Cardiac fibroblast (primary cell): ENCODE measurements around the gene ASF1B.
A peak's percentile ranks its signal among the peaks of the same experiment; 100 is the strongest.

Experiments used
- DNase-seq, 2 donors: peaks; one replicate each; pipeline versions ENCODE4 v3.0.0 to v3.0.0-alpha.2; 2010; ENCODE audit warnings: low read depth in 2 of 2
- H3K4me3 ChIP-seq, 2 donors: replicated peaks in 1 of 2; 1 replicate in 1 of 2; 2 replicates in 1 of 2; pipeline ENCODE4 v1.5.1; 2011; ENCODE audit warnings: low read depth in 2 of 2, low read length in 2 of 2, mild to moderate bottlenecking in 2 of 2, moderate library complexity in 1 of 2
- TF ChIP-seq, protein P1 (sequence below): IDR thresholded peaks from one replicate; pipeline ENCODE4 v1.5.1; 2011; ENCODE audit warnings: low read depth, mild to moderate bottlenecking, low read length, inconsistent platforms

The ASF1B gene

GRCh38 chr19:14093117-14093823 lies 43.1 kb downstream of the ASF1B start:
- TF ChIP-seq, protein P1, sequence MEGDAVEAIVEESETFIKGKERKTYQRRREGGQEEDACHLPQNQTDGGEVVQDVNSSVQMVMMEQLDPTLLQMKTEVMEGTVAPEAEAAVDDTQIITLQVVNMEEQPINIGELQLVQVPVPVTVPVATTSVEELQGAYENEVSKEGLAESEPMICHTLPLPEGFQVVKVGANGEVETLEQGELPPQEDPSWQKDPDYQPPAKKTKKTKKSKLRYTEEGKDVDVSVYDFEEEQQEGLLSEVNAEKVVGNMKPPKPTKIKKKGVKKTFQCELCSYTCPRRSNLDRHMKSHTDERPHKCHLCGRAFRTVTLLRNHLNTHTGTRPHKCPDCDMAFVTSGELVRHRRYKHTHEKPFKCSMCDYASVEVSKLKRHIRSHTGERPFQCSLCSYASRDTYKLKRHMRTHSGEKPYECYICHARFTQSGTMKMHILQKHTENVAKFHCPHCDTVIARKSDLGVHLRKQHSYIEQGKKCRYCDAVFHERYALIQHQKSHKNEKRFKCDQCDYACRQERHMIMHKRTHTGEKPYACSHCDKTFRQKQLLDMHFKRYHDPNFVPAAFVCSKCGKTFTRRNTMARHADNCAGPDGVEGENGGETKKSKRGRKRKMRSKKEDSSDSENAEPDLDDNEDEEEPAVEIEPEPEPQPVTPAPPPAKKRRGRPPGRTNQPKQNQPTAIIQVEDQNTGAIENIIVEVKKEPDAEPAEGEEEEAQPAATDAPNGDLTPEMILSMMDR, result no peak
- H3K4me3 ChIP-seq, result no peak overlapping the region
- DNase-seq, result no peak

GRCh38 chr19:14091813-14092462 lies 44.5 kb downstream of the ASF1B start:
- no peak for DNase-seq
- H3K4me3 ChIP-seq, result peak overlapping the region; percentile 68 to 79
- TF ChIP-seq, protein P1, result no peak

DNA sequence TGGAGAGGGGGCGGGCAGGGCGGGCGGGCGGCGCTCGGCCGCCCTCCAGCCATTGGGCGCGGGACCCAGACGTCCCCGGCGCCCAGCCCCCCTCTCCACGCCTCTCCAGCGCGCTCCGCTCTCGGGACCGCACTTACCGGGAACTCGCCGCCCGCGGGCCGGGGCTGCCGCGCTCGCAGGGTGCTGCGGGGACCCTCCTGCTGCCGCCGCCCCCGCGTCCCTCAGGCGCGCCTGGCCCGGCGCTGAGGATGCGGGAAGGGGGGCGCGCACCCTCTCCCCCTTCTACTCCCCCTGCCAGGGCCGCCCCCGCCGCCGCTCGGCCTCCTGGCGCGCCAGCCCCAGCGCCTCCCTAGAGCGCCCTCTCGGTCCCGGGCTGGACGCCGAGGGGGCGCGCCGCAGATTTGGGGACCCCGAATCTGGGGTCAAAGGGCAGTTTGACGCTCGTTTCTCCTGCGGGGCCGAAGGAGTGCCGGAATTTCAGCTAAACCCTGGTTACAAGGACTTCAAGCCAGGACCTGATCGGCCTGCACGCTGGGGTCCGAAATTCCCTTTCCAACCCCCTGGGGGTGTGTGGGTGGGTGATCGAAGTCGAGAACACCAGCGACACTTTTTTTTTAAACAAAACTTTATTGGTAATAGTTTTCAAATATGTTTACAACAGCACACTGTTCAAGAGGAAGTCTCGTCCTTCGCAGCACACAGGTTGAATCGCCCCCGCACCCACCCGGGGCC lies 45.1 kb downstream of the ASF1B start:
- peak; percentile 64 to 71 for DNase-seq
- H3K4me3 ChIP-seq, result peak overlapping the region; percentile 68 to 79
- TF ChIP-seq, protein P1, result peak; percentile 15

DNA sequence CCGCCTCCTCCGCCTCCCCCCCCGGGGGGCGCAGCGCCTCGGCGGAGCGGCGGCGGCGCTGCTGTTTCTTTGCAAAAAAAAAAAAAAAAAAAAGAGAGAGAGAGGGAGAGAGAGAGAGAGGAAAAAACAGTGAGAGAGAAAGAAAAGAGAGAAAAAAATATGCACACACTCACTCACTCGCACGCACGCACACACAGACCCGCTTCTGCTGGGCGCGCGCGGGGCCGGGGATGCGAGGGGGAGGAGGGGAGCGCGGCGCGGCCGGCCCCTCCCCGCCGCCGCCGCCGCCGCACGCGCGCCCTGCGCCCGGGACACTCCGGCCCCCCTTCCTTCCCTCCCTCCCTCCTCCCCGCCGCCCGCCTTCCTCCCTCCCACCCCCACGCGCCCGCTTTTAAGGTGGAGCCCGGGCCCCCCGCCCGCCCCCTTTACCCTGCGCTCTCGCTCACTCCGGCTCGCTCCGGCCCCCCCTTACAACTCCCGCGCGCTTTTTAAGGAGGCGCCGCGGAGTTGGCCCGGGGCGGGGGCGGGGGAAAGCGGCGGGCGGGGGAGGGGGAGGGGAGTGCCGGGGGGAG lies 45.8 kb downstream of the ASF1B start, which contains the start of gene SAMD1:
Gene SAMD1 (minus strand): TSS at position 243 of the 572 bp plus-strand sequence.
- TF ChIP-seq, protein P1, result no peak
- DNase-seq, result peak; percentile 88 to 97
- H3K4me3 ChIP-seq, result peak within 1 kb of the TSS; percentile 68 to 79

- DNase-seq, result peak; percentile 65 to 68
- TF ChIP-seq, protein P1, result no peak
- peak overlapping the region; percentile 46 to 68 for H3K4me3 ChIP-seq
These were observed 46.5 kb downstream of the ASF1B start for GRCh38 chr19:14089662-14090508.

- peak; percentile 40 to 43 for DNase-seq
- H3K4me3 ChIP-seq, result peak overlapping the region; percentile 46 to 68
- TF ChIP-seq, protein P1, result no peak
These were observed 47.1 kb downstream of the ASF1B start for GRCh38 chr19:14089412-14089661.
